ENCODE measurements around the gene HTR3C. TPM values are rescaled to one million over a fixed set of nuclear protein-coding genes. Genes with fewer than 3 reads are reported as not detected.

Gene HTR3C
- total RNA-seq, 1 experiment from 2014 or later, result not detected

GRCh38 chr3:184078851-184079250 lies 26.0 kb downstream of the HTR3C start:
- ChIA-PET POLR2A (no interaction called here), CTCF (no interaction called here), RAD21 (ENCODE audit: low non-redundant PET in 1 of 2, low total read pairs in 2 of 2, uncharacterized antibody in 2 of 2, unreplicated experiment in 2 of 2) (no interaction called here)
- H3K9ac ChIP-seq (ENCODE audit: low read length), result no peak overlapping the region
- no peaks in the 10 kb centered on the region for H4K20me1 ChIP-seq (ENCODE audit: insufficient read depth)
- H3K4me1 ChIP-seq (ENCODE audit: control insufficient read depth in 1 of 2, insufficient read depth in 2 of 2, low read length in 2 of 2), result no peaks in the 10 kb centered on the region
- H3K4me2 ChIP-seq (ENCODE audit: low read length), result no peak overlapping the region
- no peak for TF ChIP-seq CEBPB (IDR thresholded peaks at IDR 0.05; ENCODE audit: low read depth)
- TF ChIP-seq REST (IDR thresholded peaks at IDR 0.05; ENCODE audit: low read depth), result no peak
- no peak for TF ChIP-seq JUND (IDR thresholded peaks at IDR 0.05)
- no peak for TF ChIP-seq YY1 (IDR thresholded peaks at IDR 0.05; ENCODE audit: extremely low read depth, insufficient replicate concordance, low read depth, low read length)
- BruUV-seq (replicated peaks), result no TSS peak
- H3K27me3 ChIP-seq (ENCODE audit: insufficient read depth, low read length), result no peaks in the 10 kb centered on the region
- H3K4me3 ChIP-seq (replicated peaks in 1 of 2; ENCODE audit: low read depth in 1 of 2, low read length in 2 of 2), result no peak overlapping the region
- DNase-seq (ENCODE audit: low read depth, low spot score) (no peak), ATAC-seq (no peak)
- H2AFZ ChIP-seq (ENCODE audit: low read depth, low read length, poor library complexity, severe bottlenecking), result no peak overlapping the region
- no peaks in the 10 kb centered on the region for H3K9me3 ChIP-seq (ENCODE audit: control insufficient read depth in 1 of 2, insufficient read depth in 1 of 2, low read depth in 1 of 2, low read length in 2 of 2)
- H3K36me3 ChIP-seq (ENCODE audit: control insufficient read depth in 1 of 2, insufficient read depth in 2 of 2, low read length in 2 of 2), result no peaks in the 10 kb centered on the region
- no peaks in the 10 kb centered on the region for H3K9me2 ChIP-seq (ENCODE audit: insufficient read depth)
- no peak overlapping the region for H3K27ac ChIP-seq (ENCODE audit: low read depth, low read length)
- H3K79me2 ChIP-seq (ENCODE audit: insufficient read depth, low read length), result no peaks in the 10 kb centered on the region
- intact Hi-C loops (cut with micrococcal nuclease), result no loop called here

- no peaks in the 10 kb centered on the region for H3K9me3 ChIP-seq (ENCODE audit: control insufficient read depth in 1 of 2, insufficient read depth in 1 of 2, low read depth in 1 of 2, low read length in 2 of 2)
- POLR2A ChIA-PET, result no interaction called here
- H2AFZ ChIP-seq (ENCODE audit: low read depth, low read length, poor library complexity, severe bottlenecking), result no peak overlapping the region
- intact Hi-C loops (cut with micrococcal nuclease), result no loop called here
- H3K4me3 ChIP-seq (replicated peaks in 1 of 2; ENCODE audit: low read depth in 1 of 2, low read length in 2 of 2), result no peak overlapping the region
- ATAC-seq (no peak), DNase-seq (ENCODE audit: low read depth, low spot score) (no peak)
- H3K9me2 ChIP-seq (ENCODE audit: insufficient read depth), result no peaks in the 10 kb centered on the region
- CTCF ChIA-PET, result no interaction called here
- H3K27ac ChIP-seq (ENCODE audit: low read depth, low read length), result no peak overlapping the region
- H3K9ac ChIP-seq (ENCODE audit: low read length), result no peak overlapping the region
- H3K79me2 ChIP-seq (ENCODE audit: insufficient read depth, low read length), result no peaks in the 10 kb centered on the region
- H4K20me1 ChIP-seq (ENCODE audit: insufficient read depth), result no peaks in the 10 kb centered on the region
- H3K4me1 ChIP-seq (ENCODE audit: control insufficient read depth in 1 of 2, insufficient read depth in 2 of 2, low read length in 2 of 2), result peaks cover 0 to 5% of the 10 kb centered on the region in 2 experiments; a peak in 1 of 4 replicates
- no peak overlapping the region for H3K4me2 ChIP-seq (ENCODE audit: low read length)
- H3K27me3 ChIP-seq (ENCODE audit: insufficient read depth, low read length), result no peaks in the 10 kb centered on the region
- RAD21 ChIA-PET (ENCODE audit: low non-redundant PET in 1 of 2, low total read pairs in 2 of 2, uncharacterized antibody in 2 of 2, unreplicated experiment in 2 of 2), result no interaction called here
- BruUV-seq (replicated peaks), result no TSS peak
- H3K36me3 ChIP-seq (ENCODE audit: control insufficient read depth in 1 of 2, insufficient read depth in 2 of 2, low read length in 2 of 2), result no peaks in the 10 kb centered on the region
- TF ChIP-seq REST (IDR thresholded peaks at IDR 0.05; ENCODE audit: low read depth), result no peak
- no peak for TF ChIP-seq EGR1 (IDR thresholded peaks at IDR 0.05; ENCODE audit: low read depth)
- TF ChIP-seq RAD21 (IDR thresholded peaks at IDR 0.05; ENCODE audit: low read depth), result no peak
- TF ChIP-seq JUND (IDR thresholded peaks at IDR 0.05), result no peak
- no peak for TF ChIP-seq FOSL1 (IDR thresholded peaks at IDR 0.05; ENCODE audit: low read depth)
- no peak for TF ChIP-seq POLR2A (IDR thresholded peaks at IDR 0.05; ENCODE audit: borderline replicate concordance, extremely low read depth, insufficient read depth, insufficient read length)
- no peak for TF ChIP-seq TCF7L2 (IDR thresholded peaks at IDR 0.05; ENCODE audit: borderline replicate concordance, extremely low read depth, insufficient read depth, insufficient read length)
- no peak for TF ChIP-seq SIN3A (IDR thresholded peaks at IDR 0.05; ENCODE audit: low read depth)
- no peak for TF ChIP-seq MAX (IDR thresholded peaks at IDR 0.05)
- TF ChIP-seq ZFX (IDR thresholded peaks at IDR 0.05), result no peak
- TF ChIP-seq ELF1 (IDR thresholded peaks at IDR 0.05; ENCODE audit: borderline replicate concordance, low read depth), result no peak
- no peak for TF ChIP-seq EZH2 (IDR thresholded peaks at IDR 0.05)
Measured at GRCh38 chr3:184081116-184081830, 28.4 kb downstream of the HTR3C start.
